GM23338 (cell line): ENCODE results near the gene B4GALT3.

ENCODE experiments used
- CREB1 ChIP-seq: fragments of 250-450 bp; sonication (Bioruptor Pico); IDR thresholded peaks from 2 replicates; pipeline ENCODE4 v1.5.0; 2020; ENCODE audit warnings: low read depth, mild to moderate bottlenecking, moderate library complexity
- ETS1 ChIP-seq: IDR thresholded peaks from 2 replicates; pipeline ENCODE4 v1.6.1; 2016; ENCODE audit warnings: antibody characterized with exemption
- EZH2 ChIP-seq: fragments of 200-600 bp; sonication (generic); IDR thresholded peaks from one replicate; pipeline ENCODE4 v1.8.0; 2017; ENCODE audit warnings: antibody characterized with exemption, mild to moderate bottlenecking, low read depth; ENCODE audit not compliant: unreplicated experiment
- EZH2phosphoT487 ChIP-seq: fragments of 200-600 bp; sonication (generic); IDR thresholded peaks from one replicate; pipeline ENCODE4 v1.8.1; 2018; ENCODE audit warnings: antibody characterized with exemption; ENCODE audit not compliant: unreplicated experiment
- JUNB ChIP-seq: IDR thresholded peaks from one replicate; pipeline ENCODE4 v1.6.1; 2016; ENCODE audit warnings: antibody characterized with exemption; ENCODE audit not compliant: unreplicated experiment
- NANOG ChIP-seq: IDR thresholded peaks from 2 replicates; pipeline ENCODE4 v1.6.1; 2016; ENCODE audit warnings: antibody characterized with exemption, borderline replicate concordance
- POLR2AphosphoS5 ChIP-seq: IDR thresholded peaks from 2 replicates; pipeline ENCODE4 v1.6.1; 2016; ENCODE audit warnings: antibody characterized with exemption, low read depth
- REST ChIP-seq: IDR thresholded peaks from one replicate; pipeline ENCODE4 v1.6.1; 2018; ENCODE audit warnings: antibody characterized with exemption; ENCODE audit not compliant: unreplicated experiment
- STAT1 ChIP-seq: IDR thresholded peaks from one replicate; pipeline ENCODE4 v1.6.1; 2016; ENCODE audit warnings: antibody characterized with exemption; ENCODE audit not compliant: unreplicated experiment
- ZNF114 ChIP-seq: fragments of 250-450 bp; sonication (Bioruptor Pico); IDR thresholded peaks from 2 replicates; pipeline ENCODE4 v1.5.0; 2020; ENCODE audit warnings: mild to moderate bottlenecking, moderate library complexity
- ZNF331 ChIP-seq: fragments of 250-450 bp; sonication (Bioruptor Pico); IDR thresholded peaks from 2 replicates; pipeline ENCODE4 v1.5.0; 2020; ENCODE audit warnings: low read depth, mild to moderate bottlenecking, moderate library complexity
- ZNF462 ChIP-seq: fragments of 250-450 bp; sonication (Bioruptor Pico); IDR thresholded peaks from 2 replicates; pipeline ENCODE4 v1.5.0; 2020; ENCODE audit warnings: mild to moderate bottlenecking, moderate library complexity
- TF ChIP-seq, protein P1 (sequence below), 2 experiments: fragments of 200-600 bp in 1 of 2; sonication (generic) in 1 of 2; conservative IDR thresholded peaks; 2 replicates each; pipeline versions ENCODE4 v1.5.1 to v1.6.1; 2016 to 2017; ENCODE audit warnings: antibody characterized with exemption in 2 of 2, low read depth in 2 of 2, mild to moderate bottlenecking in 2 of 2, moderate library complexity in 1 of 2

GRCh38 chr1:161127649-161128048, 49.7 kb downstream of the B4GALT3 start:
- TF ChIP-seq POLR2AphosphoS5: no peak
- TF ChIP-seq, protein P1, sequence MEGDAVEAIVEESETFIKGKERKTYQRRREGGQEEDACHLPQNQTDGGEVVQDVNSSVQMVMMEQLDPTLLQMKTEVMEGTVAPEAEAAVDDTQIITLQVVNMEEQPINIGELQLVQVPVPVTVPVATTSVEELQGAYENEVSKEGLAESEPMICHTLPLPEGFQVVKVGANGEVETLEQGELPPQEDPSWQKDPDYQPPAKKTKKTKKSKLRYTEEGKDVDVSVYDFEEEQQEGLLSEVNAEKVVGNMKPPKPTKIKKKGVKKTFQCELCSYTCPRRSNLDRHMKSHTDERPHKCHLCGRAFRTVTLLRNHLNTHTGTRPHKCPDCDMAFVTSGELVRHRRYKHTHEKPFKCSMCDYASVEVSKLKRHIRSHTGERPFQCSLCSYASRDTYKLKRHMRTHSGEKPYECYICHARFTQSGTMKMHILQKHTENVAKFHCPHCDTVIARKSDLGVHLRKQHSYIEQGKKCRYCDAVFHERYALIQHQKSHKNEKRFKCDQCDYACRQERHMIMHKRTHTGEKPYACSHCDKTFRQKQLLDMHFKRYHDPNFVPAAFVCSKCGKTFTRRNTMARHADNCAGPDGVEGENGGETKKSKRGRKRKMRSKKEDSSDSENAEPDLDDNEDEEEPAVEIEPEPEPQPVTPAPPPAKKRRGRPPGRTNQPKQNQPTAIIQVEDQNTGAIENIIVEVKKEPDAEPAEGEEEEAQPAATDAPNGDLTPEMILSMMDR (conservative IDR thresholded peaks at IDR 0.05; ENCODE audit: low read depth in 2 of 2): no peak
- no peak for TF ChIP-seq STAT1
- no peak for TF ChIP-seq REST
- no peak for TF ChIP-seq EZH2phosphoT487
- no peak for TF ChIP-seq EZH2
- TF ChIP-seq ZNF462 (CRISPR knock-in tag): no peak
- no peak for TF ChIP-seq NANOG
- TF ChIP-seq ZNF114: no peak
- no peak for TF ChIP-seq ETS1
- TF ChIP-seq CREB1: no peak
- TF ChIP-seq JUNB: no peak
- no peak for TF ChIP-seq ZNF331
